Keratinocyte (primary cell): ENCODE results near the gene OR51S1.

Source experiments
- CTCF ChIP-seq, 3 experiments: IDR thresholded peaks in 1 of 3; conservative IDR thresholded peaks in 1 of 3; optimal IDR thresholded peaks in 1 of 3; 2 replicates in 2 of 3; 3 replicates in 1 of 3; pipeline versions ENCODE3 to v1.5.1; 2011; ENCODE audit warnings: low read length in 3 of 3, mild to moderate bottlenecking in 3 of 3, moderate library complexity in 2 of 3, control low read depth in 1 of 3, inconsistent platforms in 1 of 3; ENCODE audit not compliant: insufficient read depth in 2 of 3; ENCODE audit errors: extremely low read depth in 1 of 3
- EZH2 ChIP-seq: IDR thresholded peaks from one replicate; pipeline ENCODE4 v1.6.1; 2012; ENCODE audit warnings: inconsistent platforms, mild to moderate bottlenecking, low read length, moderate library complexity

GRCh38 chr11:4891996-4892640, 43.1 kb upstream of the OR51S1 start:
- TF ChIP-seq CTCF (optimal IDR thresholded peaks at IDR 0.05 in 1 of 3, IDR thresholded peaks at IDR 0.05 in 1 of 3, conservative IDR thresholded peaks at IDR 0.05 in 1 of 3; ENCODE audit: extremely low read depth in 1 of 3, insufficient read depth in 2 of 3, low read length in 3 of 3) (peak in 2 of 3 experiments; percentile 34 to 35), EZH2 (no peak)
